ENCODE results near the gene C3.

DNA sequence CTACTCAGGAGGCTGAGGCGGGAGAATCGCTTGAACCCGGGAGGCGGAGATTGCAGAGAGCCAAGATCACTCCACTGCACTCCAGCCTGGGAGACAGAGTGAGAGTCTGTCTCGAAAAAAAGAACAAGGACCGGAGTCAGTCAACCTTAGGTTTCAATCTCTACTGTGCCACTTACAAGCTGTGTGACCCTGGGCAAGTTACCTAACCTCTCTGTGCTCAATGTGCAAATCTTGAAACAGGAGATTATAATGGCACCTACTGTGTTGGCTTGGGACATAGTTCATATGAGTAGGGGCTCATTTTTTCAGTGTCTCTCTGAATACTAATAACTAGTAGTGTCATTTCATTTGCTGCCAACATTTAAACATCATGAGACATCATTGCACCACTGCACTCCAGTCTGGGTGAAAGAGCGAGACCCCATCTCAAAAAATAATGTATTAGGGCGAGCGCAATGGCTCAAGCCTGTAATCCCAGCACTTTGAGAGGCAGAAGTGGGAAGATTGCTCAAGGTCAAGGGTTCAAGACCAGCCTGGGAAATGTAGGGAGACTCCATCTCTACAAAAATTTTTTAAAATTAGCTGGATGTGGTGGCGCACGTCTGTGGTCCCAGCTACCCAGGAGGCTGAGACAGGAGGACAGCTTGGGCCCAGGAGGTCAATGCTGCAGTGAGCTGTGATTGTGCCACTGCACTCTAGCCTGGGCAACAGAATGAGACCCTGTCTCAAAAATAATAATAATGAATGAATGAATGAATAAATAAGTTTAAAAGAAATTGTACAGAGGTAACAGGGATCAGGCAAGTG, 5.5 kb downstream of the C3 start:
- TF ChIP-seq, protein P1, sequence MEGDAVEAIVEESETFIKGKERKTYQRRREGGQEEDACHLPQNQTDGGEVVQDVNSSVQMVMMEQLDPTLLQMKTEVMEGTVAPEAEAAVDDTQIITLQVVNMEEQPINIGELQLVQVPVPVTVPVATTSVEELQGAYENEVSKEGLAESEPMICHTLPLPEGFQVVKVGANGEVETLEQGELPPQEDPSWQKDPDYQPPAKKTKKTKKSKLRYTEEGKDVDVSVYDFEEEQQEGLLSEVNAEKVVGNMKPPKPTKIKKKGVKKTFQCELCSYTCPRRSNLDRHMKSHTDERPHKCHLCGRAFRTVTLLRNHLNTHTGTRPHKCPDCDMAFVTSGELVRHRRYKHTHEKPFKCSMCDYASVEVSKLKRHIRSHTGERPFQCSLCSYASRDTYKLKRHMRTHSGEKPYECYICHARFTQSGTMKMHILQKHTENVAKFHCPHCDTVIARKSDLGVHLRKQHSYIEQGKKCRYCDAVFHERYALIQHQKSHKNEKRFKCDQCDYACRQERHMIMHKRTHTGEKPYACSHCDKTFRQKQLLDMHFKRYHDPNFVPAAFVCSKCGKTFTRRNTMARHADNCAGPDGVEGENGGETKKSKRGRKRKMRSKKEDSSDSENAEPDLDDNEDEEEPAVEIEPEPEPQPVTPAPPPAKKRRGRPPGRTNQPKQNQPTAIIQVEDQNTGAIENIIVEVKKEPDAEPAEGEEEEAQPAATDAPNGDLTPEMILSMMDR (IDR thresholded peaks at IDR 0.05): no peak
- TF ChIP-seq POLR2A (IDR thresholded peaks at IDR 0.05; ENCODE audit: low read depth): no peak

Measured in esophagus muscularis mucosa (tissue), 3 donors.